ENCODE results near the gene TMEM54.

DNA sequence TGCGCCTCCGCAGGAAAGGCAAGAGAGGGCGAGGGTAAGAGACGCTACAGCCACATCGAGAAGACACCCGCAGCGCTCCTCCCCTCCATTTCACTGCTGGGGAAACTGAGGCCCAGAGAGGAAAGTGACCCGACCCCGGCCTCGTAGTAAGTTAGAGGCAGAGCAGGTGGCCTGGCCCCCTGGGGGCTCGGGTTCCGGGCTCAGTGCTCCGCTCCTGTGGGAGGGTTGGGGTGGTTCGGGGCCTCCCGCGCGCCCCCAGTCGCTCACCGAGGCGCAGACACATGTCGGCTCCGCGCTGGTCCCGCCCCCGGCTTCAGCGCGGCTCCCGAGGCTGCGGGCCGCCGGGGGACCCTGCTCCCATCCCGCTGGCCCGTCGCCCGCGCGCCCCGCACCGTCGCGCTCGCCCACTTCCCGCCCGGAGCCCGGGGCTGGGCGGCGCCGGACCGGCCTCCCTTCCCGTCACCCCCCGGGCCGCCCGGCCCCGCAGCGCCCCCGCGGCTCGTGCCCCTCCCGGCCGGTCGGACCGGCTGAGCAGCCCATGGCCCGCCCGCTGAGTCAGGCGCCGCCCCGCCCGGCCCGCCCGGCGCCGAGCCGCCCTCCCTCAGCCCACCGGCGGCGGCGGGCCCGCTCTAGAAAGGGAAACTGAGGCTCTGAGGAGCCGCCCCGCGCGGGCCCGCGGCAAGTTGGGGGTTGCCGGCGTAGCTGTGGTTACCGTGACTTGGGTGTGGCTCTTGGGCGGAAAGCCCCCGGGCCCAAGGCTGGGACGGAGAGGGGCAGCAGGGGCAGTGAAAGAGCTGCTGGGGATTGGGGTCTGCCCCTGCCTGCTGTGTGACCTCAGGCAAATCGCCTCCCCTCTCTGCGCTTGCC lies at the start of gene TMEM54:
- TF ChIP-seq, protein P1, sequence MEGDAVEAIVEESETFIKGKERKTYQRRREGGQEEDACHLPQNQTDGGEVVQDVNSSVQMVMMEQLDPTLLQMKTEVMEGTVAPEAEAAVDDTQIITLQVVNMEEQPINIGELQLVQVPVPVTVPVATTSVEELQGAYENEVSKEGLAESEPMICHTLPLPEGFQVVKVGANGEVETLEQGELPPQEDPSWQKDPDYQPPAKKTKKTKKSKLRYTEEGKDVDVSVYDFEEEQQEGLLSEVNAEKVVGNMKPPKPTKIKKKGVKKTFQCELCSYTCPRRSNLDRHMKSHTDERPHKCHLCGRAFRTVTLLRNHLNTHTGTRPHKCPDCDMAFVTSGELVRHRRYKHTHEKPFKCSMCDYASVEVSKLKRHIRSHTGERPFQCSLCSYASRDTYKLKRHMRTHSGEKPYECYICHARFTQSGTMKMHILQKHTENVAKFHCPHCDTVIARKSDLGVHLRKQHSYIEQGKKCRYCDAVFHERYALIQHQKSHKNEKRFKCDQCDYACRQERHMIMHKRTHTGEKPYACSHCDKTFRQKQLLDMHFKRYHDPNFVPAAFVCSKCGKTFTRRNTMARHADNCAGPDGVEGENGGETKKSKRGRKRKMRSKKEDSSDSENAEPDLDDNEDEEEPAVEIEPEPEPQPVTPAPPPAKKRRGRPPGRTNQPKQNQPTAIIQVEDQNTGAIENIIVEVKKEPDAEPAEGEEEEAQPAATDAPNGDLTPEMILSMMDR (IDR thresholded peaks at IDR 0.05) = peak in 3 of 6 experiments; percentile 21 to 40 (median 28)
- TF ChIP-seq POLR2A (IDR thresholded peaks at IDR 0.05) = peak; percentile 27 to 55
